HCT116 (cell line): ENCODE measurements around the gene HSPBAP1. TPM values are rescaled to one million over a fixed set of nuclear protein-coding genes. Genes with fewer than 3 reads are reported as not detected.

Source experiments
- ATAC-seq: fragments of 200-7000 bp; cut with Tn5 transposase; 2 replicates; pipeline ENCODE4 v1.9.1; 2020; ENCODE audit warnings: mild to moderate bottlenecking, moderate library complexity
- BruUV-seq: library from RNA; stranded (reverse); fragments of 400-500 nt; replicated peaks from 2 replicates; lab custom pipeline; 2021; lab: Mats Ljungman, UMichigan
- CTCF ChIA-PET: fragments of 300-600 bp; sonication (Branson Sonifier 250); formaldehyde crosslinking; loops from one replicate; lab custom pipeline; 2021; ENCODE audit warnings: antibody characterized with exemption; lab: Charles Lee
- POLR2A ChIA-PET: fragments of 300-600, 350-600 bp; sonication (Branson Sonifier 250); formaldehyde crosslinking; loops from one replicate; lab custom pipeline; 2021; ENCODE audit warnings: antibody characterized with exemption; lab: Charles Lee
- RAD21 ChIA-PET, 2 experiments: fragments of 300-600 bp; sonication (Branson Sonifier 250); formaldehyde crosslinking; loops; one replicate each; lab custom pipeline; 2023; ENCODE audit warnings: low total read pairs in 2 of 2; ENCODE audit not compliant: uncharacterized antibody in 2 of 2, unreplicated experiment in 2 of 2, low non-redundant PET in 1 of 2; lab: Charles Lee
- DNase-seq: peaks from one replicate; pipeline ENCODE4 v3.0.0-alpha.2; 2010; ENCODE audit warnings: low read depth, low spot score
- H2AFZ ChIP-seq: fragments of 200-600 bp; shearing (Covaris generic), sonication (generic); 2 replicates; pipeline ENCODE4 v1.6.1; 2017; ENCODE audit warnings: low read depth, mixed run types, mixed read lengths, antibody characterized with exemption, low read length; ENCODE audit not compliant: poor library complexity, severe bottlenecking
- H3K27ac ChIP-seq: 2 replicates; pipeline ENCODE4 v1.5.1; 2012; ENCODE audit warnings: low read depth, low read length
- H3K27me3 ChIP-seq: fragments of 200-600 bp; sonication (generic); 2 replicates; pipeline ENCODE4 v1.6.1; 2016; ENCODE audit warnings: mixed run types, low read length, mixed read lengths; ENCODE audit not compliant: insufficient read depth
- H3K36me3 ChIP-seq, 2 experiments: fragments of 200-500 bp in 1 of 2; fragments of 200-600 bp in 1 of 2; sonication (Bioruptor generic) in 1 of 2; sonication (generic) in 1 of 2; 2 replicates each; pipeline versions ENCODE4 v1.5.1 to v1.6.1; 2014 to 2016; ENCODE audit warnings: low read length in 2 of 2, inconsistent platforms in 1 of 2, mixed read lengths in 1 of 2, mixed run types in 1 of 2; ENCODE audit not compliant: insufficient read depth in 2 of 2, control insufficient read depth in 1 of 2
- H3K4me1 ChIP-seq, 2 experiments: fragments of 200-600 bp in 1 of 2; sonication (generic) in 1 of 2; 2 replicates each; pipeline versions ENCODE4 v1.5.1 to v1.6.1; 2012 to 2017; ENCODE audit warnings: low read length in 2 of 2, inconsistent platforms in 1 of 2, mild to moderate bottlenecking in 1 of 2, mixed read lengths in 1 of 2, mixed run types in 1 of 2, moderate library complexity in 1 of 2; ENCODE audit not compliant: insufficient read depth in 2 of 2, control insufficient read depth in 1 of 2
- H3K4me2 ChIP-seq: fragments of 200-600 bp; sonication (generic); 2 replicates; pipeline ENCODE4 v1.6.1; 2017; ENCODE audit warnings: mixed run types, low read length, mixed read lengths
- H3K4me3 ChIP-seq, 2 experiments: fragments of 200-600 bp in 1 of 2; sonication (generic) in 1 of 2; replicated peaks in 1 of 2; 2 replicates each; pipeline ENCODE4 v1.5.1; 2011 to 2016; ENCODE audit warnings: low read length in 2 of 2, control low read depth in 1 of 2, low read depth in 1 of 2, mild to moderate bottlenecking in 1 of 2, mixed read lengths in 1 of 2, mixed run types in 1 of 2
- H3K79me2 ChIP-seq: fragments of 200-600 bp; sonication (generic); 2 replicates; pipeline ENCODE4 v1.6.1; 2017; ENCODE audit warnings: mild to moderate bottlenecking, mixed run types, low read length, moderate library complexity, mixed read lengths; ENCODE audit not compliant: insufficient read depth
- H3K9ac ChIP-seq: fragments of 200-600 bp; sonication (generic); 2 replicates; pipeline ENCODE4 v1.6.1; 2016; ENCODE audit warnings: low read length, mixed read lengths
- H3K9me2 ChIP-seq: fragments of 200-600 bp; sonication (generic), shearing (Covaris generic); 2 replicates; pipeline ENCODE4 v1.6.1; 2017; ENCODE audit warnings: mixed run types, mild to moderate bottlenecking, moderate library complexity; ENCODE audit not compliant: insufficient read depth
- H3K9me3 ChIP-seq, 2 experiments: fragments of 200-500 bp in 1 of 2; fragments of 200-600 bp in 1 of 2; sonication (Bioruptor generic) in 1 of 2; sonication (generic) in 1 of 2; 2 replicates each; pipeline ENCODE4 v1.6.1; 2014 to 2017; ENCODE audit warnings: low read length in 2 of 2, mixed read lengths in 2 of 2, inconsistent platforms in 1 of 2, low read depth in 1 of 2, mild to moderate bottlenecking in 1 of 2, mixed run types in 1 of 2, moderate library complexity in 1 of 2; ENCODE audit not compliant: control insufficient read depth in 1 of 2, insufficient read depth in 1 of 2
- H4K20me1 ChIP-seq: fragments of 200-600 bp; sonication (generic), shearing (Covaris generic); 2 replicates; pipeline ENCODE4 v1.6.1; 2017; ENCODE audit warnings: mixed run types, mild to moderate bottlenecking, moderate library complexity; ENCODE audit not compliant: insufficient read depth
- ATF3 ChIP-seq: IDR thresholded peaks from 2 replicates; pipeline ENCODE4 v1.6.1; 2012
- CTCF ChIP-seq, 3 experiments: fragments of 200-600 bp in 1 of 3; sonication (generic) in 1 of 3; IDR thresholded peaks in 2 of 3; conservative IDR thresholded peaks in 1 of 3; 2 replicates each; pipeline ENCODE4 v1.5.1; 2012 to 2017; ENCODE audit warnings: low read depth in 2 of 3, low read length in 2 of 3, antibody characterized with exemption in 1 of 3, borderline replicate concordance in 1 of 3, control low read depth in 1 of 3, mild to moderate bottlenecking in 1 of 3, mixed read lengths in 1 of 3, mixed run types in 1 of 3, moderate library complexity in 1 of 3; ENCODE audit not compliant: insufficient read depth in 1 of 3
- EZH2 ChIP-seq: fragments of 200-600 bp; sonication (generic); IDR thresholded peaks from 2 replicates; pipeline ENCODE4 v1.6.1; 2017; ENCODE audit warnings: antibody characterized with exemption, mixed run types
- EZH2phosphoT487 ChIP-seq: fragments of 200-600 bp; IDR thresholded peaks from 2 replicates; pipeline ENCODE4 v1.6.1; 2018; ENCODE audit warnings: antibody characterized with exemption, borderline replicate concordance
- JUND ChIP-seq: IDR thresholded peaks from 2 replicates; pipeline ENCODE4 v1.6.1; 2012
- POLR2A ChIP-seq: IDR thresholded peaks from 2 replicates; pipeline ENCODE4 v1.7.0; 2011; ENCODE audit warnings: borderline replicate concordance; ENCODE audit not compliant: insufficient read depth, insufficient read length; ENCODE audit errors: extremely low read depth
- POLR2AphosphoS5 ChIP-seq: IDR thresholded peaks from 2 replicates; pipeline ENCODE4 v1.6.1; 2011; ENCODE audit warnings: mild to moderate bottlenecking, low read depth, low read length, moderate library complexity
- RAD21 ChIP-seq: IDR thresholded peaks from 2 replicates; pipeline ENCODE4 v1.6.1; 2012; ENCODE audit warnings: low read depth, mild to moderate bottlenecking
- SIN3A ChIP-seq: IDR thresholded peaks from 2 replicates; pipeline ENCODE4 v1.6.1; 2012; ENCODE audit warnings: low read depth
- SP1 ChIP-seq: IDR thresholded peaks from 2 replicates; pipeline ENCODE4 v1.6.1; 2012; ENCODE audit warnings: low read depth
- SRF ChIP-seq: IDR thresholded peaks from 2 replicates; pipeline ENCODE4 v1.6.1; 2012; ENCODE audit warnings: low read depth
- ZNF274 ChIP-seq: fragments of 200-500 bp; sonication (Bioruptor generic); IDR thresholded peaks from 2 replicates; pipeline ENCODE4 v1.6.1; 2014; ENCODE audit warnings: mild to moderate bottlenecking, low read depth, low read length, inconsistent platforms
- intact Hi-C: fragments of 100-400 bp; cut with micrococcal nuclease; formaldehyde crosslinking; loops from 2 replicates; pipeline ENCODE4 v1.10.0; 2022
- total RNA-seq: library from RNA; stranded (reverse); gene quantifications from one replicate; pipeline ENCODE4 v1.2.1, GENCODE V29; 2021; ENCODE audit not compliant: unreplicated experiment

Gene HSPBAP1
- total RNA-seq, 1 experiment from 2014 or later, result 6.6 TPM

- ATAC-seq, result no peak
- no peaks in the 10 kb centered on the region for H3K9me3 ChIP-seq
- H3K9ac ChIP-seq, result no peak overlapping the region
- ChIA-PET CTCF (no interaction called here), RAD21 (no interaction called here), POLR2A (no interaction called here)
- intact Hi-C loops, result no loop called here
- TF ChIP-seq SIN3A, result no peak
- TF ChIP-seq SP1, result no peak
- no peak for TF ChIP-seq RAD21
- TF ChIP-seq CTCF (IDR thresholded peaks at IDR 0.05 in 2 of 3, conservative IDR thresholded peaks at IDR 0.05 in 1 of 3; ENCODE audit: borderline replicate concordance in 1 of 3, insufficient read depth in 1 of 3, low read depth in 2 of 3, low read length in 2 of 3), result no peak
- no peak for TF ChIP-seq ZNF274
- TF ChIP-seq EZH2, result no peak
- TF ChIP-seq EZH2phosphoT487, result no peak
- no peak for TF ChIP-seq ATF3
- no peak for TF ChIP-seq POLR2A
- TF ChIP-seq SRF, result no peak
- no peak for TF ChIP-seq JUND
- no peak for TF ChIP-seq POLR2AphosphoS5
- no peak for DNase-seq
- no peak overlapping the region for H2AFZ ChIP-seq
- H3K36me3 ChIP-seq, result no peaks in the 10 kb centered on the region
- no TSS peak for BruUV-seq
- H3K9me2 ChIP-seq, result no peaks in the 10 kb centered on the region
- H3K4me3 ChIP-seq, result no peak overlapping the region
- no peaks in the 10 kb centered on the region for H3K79me2 ChIP-seq
- H4K20me1 ChIP-seq, result no peaks in the 10 kb centered on the region
- H3K27me3 ChIP-seq, result no peaks in the 10 kb centered on the region
- H3K27ac ChIP-seq, result no peak overlapping the region
- H3K4me2 ChIP-seq, result no peak overlapping the region
- no peaks in the 10 kb centered on the region for H3K4me1 ChIP-seq
These were observed 66.3 kb downstream of the HSPBAP1 start for GRCh38 chr3:122727294-122727693.
